Smooth muscle cell (in vitro differentiated cells): ENCODE measurements around the gene ECEL1. TPM values are rescaled to one million over a fixed set of nuclear protein-coding genes. Genes with fewer than 3 reads are reported as not detected.
A peak's percentile ranks its signal among the peaks of the same experiment; 100 is the strongest.

Experiments used
- DNase-seq: peaks from one replicate; lab custom pipeline; 2025; ENCODE audit not compliant: unreplicated experiment; lab: John Stamatoyannopoulos, UW
- H2AFZ ChIP-seq: fragments of 200-600 bp; sonication (generic); 2 replicates; pipeline ENCODE4 v1.6.0; 2016; ENCODE audit warnings: antibody characterized with exemption, low read depth, mild to moderate bottlenecking
- H3F3A ChIP-seq: fragments of 200-600 bp; sonication (generic); 2 replicates; pipeline ENCODE4 v1.6.0; 2017; ENCODE audit warnings: antibody characterized with exemption, low read depth
- H3K27ac ChIP-seq: fragments of 200-600 bp; sonication (generic); 2 replicates; pipeline ENCODE4 v1.5.1; 2016; ENCODE audit warnings: low read depth, mild to moderate bottlenecking
- H3K27me3 ChIP-seq: fragments of 200-600 bp; sonication (generic); 2 replicates; pipeline ENCODE4 v1.6.1; 2016; ENCODE audit warnings: low read depth, mild to moderate bottlenecking
- H3K36me3 ChIP-seq: fragments of 200-600 bp; sonication (generic); 2 replicates; pipeline ENCODE4 v1.5.1; 2016; ENCODE audit warnings: low read depth
- H3K4me1 ChIP-seq: fragments of 200-600 bp; sonication (generic); 2 replicates; pipeline ENCODE4 v1.5.1; 2016; ENCODE audit warnings: low read depth
- H3K4me2 ChIP-seq: fragments of 200-600 bp; sonication (generic); 2 replicates; pipeline ENCODE4 v1.6.0; 2016; ENCODE audit warnings: mild to moderate bottlenecking
- H3K4me3 ChIP-seq: fragments of 200-600 bp; sonication (generic); 2 replicates; pipeline ENCODE4 v1.5.1; 2016; ENCODE audit warnings: mild to moderate bottlenecking
- H3K79me2 ChIP-seq: fragments of 200-600 bp; sonication (generic); 2 replicates; pipeline ENCODE4 v1.6.0; 2016; ENCODE audit warnings: low read depth, mild to moderate bottlenecking
- H3K9ac ChIP-seq: fragments of 200-600 bp; sonication (generic); 2 replicates; pipeline ENCODE4 v1.6.0; 2016; ENCODE audit warnings: low read depth
- H3K9me3 ChIP-seq: fragments of 200-600 bp; sonication (generic); replicated peaks from 2 replicates; pipeline ENCODE4 v1.5.1; 2016; ENCODE audit warnings: low read depth
- H4K20me1 ChIP-seq: fragments of 200-600 bp; sonication (generic); 2 replicates; pipeline ENCODE4 v1.6.0; 2016; ENCODE audit warnings: low read depth
- WGBS: methylation state at CpG from one replicate; pipeline ENCODE4 v1.1.7; 2016; ENCODE audit warnings: low lambda C conversion rate; 5-methylcytosine and 5-hydroxymethylcytosine counted together
- polyA plus RNA-seq: library from polyadenylated mRNA; unstranded; fragments of >200 nt; fragmentation: Nextera tagmentation; extraction: Ambion mirVana; gene quantifications from 2 replicates; pipeline ENCODE4 v1.2.1, GENCODE V29; 2016
- total RNA-seq: library from RNA; depleted of rRNA; stranded (reverse); fragments of >200 nt; gene quantifications from 2 replicates; pipeline ENCODE4 v1.2.3, GENCODE V29; 2014
- TF ChIP-seq, protein P1 (sequence below): fragments of 200-600 bp; sonication (generic); IDR thresholded peaks from 2 replicates; pipeline ENCODE4 v1.5.1; 2017; ENCODE audit warnings: borderline replicate concordance, mild to moderate bottlenecking, antibody characterized with exemption; ENCODE audit not compliant: insufficient read depth, poor library complexity, severe bottlenecking

Gene ECEL1
- total and polyA plus RNA-seq, 2 experiments from 2014 or later = not detected

DNA sequence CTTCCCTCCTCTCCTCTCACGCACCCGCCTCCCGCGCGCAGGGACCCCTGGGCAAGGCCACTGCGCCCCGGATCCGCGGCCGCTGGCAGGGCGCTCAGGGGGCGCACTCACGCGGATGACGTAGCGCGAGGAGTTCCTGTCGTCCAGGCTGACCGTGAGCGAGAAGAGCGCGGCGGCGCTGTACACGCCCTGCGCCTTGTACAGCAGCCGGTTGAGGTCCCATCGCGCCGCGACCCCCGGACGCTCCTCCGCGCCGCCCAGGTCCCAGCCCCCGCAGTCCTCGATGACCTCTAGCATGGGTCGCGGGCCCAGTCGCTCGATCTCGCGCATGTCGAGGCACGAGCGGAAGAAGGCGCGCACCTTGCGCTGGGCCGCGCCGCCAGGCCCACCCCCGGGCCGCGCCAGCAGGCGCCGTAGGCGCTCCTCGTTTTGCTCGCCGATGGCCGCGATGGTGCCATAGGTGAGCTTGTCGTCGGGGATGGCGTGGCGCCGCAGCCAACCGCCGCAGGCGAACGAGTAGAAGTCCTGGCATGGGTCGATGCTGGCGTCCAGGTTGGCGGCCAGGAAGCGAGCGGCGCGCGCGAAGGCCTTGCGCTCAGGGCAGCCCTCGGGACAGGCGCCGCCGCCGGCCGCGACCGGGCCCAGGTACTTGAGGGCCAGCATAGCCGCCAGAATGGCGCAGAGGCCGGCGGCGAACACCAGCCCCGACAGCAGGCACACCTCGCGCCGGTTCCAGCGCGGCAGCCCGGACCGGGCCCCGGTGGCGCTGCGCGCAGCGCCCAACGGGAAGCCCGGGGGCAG is 1.7 kb downstream of the ECEL1 start:
- no peaks in the 10 kb centered on the region for H3K4me1 ChIP-seq
- no peak overlapping the region for H2AFZ ChIP-seq
- no peaks in the 10 kb centered on the region for H3K9me3 ChIP-seq
- no peak overlapping the region for H3K4me3 ChIP-seq
- no peaks in the 10 kb centered on the region for H3F3A ChIP-seq
- H3K36me3 ChIP-seq = no peaks in the 10 kb centered on the region
- no peak overlapping the region for H3K9ac ChIP-seq
- H3K4me2 ChIP-seq = peak overlapping the region; percentile 48
- no peak overlapping the region for H3K27ac ChIP-seq
- H4K20me1 ChIP-seq = no peaks in the 10 kb centered on the region
- DNase-seq = no peak
- 6% methylated on average over 85 of the region's 111 CpGs for WGBS
- peaks cover 83% of the 10 kb centered on the region for H3K27me3 ChIP-seq
- H3K79me2 ChIP-seq = no peaks in the 10 kb centered on the region
- TF ChIP-seq, protein P1, sequence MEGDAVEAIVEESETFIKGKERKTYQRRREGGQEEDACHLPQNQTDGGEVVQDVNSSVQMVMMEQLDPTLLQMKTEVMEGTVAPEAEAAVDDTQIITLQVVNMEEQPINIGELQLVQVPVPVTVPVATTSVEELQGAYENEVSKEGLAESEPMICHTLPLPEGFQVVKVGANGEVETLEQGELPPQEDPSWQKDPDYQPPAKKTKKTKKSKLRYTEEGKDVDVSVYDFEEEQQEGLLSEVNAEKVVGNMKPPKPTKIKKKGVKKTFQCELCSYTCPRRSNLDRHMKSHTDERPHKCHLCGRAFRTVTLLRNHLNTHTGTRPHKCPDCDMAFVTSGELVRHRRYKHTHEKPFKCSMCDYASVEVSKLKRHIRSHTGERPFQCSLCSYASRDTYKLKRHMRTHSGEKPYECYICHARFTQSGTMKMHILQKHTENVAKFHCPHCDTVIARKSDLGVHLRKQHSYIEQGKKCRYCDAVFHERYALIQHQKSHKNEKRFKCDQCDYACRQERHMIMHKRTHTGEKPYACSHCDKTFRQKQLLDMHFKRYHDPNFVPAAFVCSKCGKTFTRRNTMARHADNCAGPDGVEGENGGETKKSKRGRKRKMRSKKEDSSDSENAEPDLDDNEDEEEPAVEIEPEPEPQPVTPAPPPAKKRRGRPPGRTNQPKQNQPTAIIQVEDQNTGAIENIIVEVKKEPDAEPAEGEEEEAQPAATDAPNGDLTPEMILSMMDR = no peak

DNA sequence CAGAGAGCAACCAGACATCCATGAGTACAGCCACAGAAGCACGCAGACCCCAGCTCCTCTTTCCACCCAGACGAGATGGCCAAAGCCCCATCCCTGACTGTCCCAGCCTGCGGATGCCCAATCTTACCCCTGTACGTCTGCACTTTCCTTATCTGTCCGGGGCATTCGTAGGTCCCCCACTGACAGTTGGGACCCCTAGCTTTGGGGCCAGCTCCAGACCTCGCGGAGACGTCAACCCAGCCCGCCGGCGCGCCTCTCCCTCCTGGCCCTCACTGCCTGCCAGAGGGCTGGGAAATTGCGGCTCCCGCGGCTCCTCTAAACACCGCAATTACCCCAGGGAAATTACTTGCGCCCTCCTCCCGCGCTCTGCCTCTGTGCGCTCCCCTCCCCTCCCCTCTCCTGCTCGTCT is 2.3 kb downstream of the ECEL1 start:
- no peaks in the 10 kb centered on the region for H3K9me3 ChIP-seq
- no peaks in the 10 kb centered on the region for H3F3A ChIP-seq
- H3K79me2 ChIP-seq = no peaks in the 10 kb centered on the region
- no peak overlapping the region for H3K4me3 ChIP-seq
- no peak overlapping the region for H3K27ac ChIP-seq
- WGBS = 18% methylated on average over 20 of the region's 22 CpGs
- no peak overlapping the region for H2AFZ ChIP-seq
- peaks cover 87% of the 10 kb centered on the region for H3K27me3 ChIP-seq
- H3K36me3 ChIP-seq = no peaks in the 10 kb centered on the region
- H3K4me1 ChIP-seq = no peaks in the 10 kb centered on the region
- TF ChIP-seq, protein P1 = no peak
- no peak for DNase-seq
- H3K4me2 ChIP-seq = no peak overlapping the region
- H3K9ac ChIP-seq = no peak overlapping the region
- H4K20me1 ChIP-seq = no peaks in the 10 kb centered on the region

DNA sequence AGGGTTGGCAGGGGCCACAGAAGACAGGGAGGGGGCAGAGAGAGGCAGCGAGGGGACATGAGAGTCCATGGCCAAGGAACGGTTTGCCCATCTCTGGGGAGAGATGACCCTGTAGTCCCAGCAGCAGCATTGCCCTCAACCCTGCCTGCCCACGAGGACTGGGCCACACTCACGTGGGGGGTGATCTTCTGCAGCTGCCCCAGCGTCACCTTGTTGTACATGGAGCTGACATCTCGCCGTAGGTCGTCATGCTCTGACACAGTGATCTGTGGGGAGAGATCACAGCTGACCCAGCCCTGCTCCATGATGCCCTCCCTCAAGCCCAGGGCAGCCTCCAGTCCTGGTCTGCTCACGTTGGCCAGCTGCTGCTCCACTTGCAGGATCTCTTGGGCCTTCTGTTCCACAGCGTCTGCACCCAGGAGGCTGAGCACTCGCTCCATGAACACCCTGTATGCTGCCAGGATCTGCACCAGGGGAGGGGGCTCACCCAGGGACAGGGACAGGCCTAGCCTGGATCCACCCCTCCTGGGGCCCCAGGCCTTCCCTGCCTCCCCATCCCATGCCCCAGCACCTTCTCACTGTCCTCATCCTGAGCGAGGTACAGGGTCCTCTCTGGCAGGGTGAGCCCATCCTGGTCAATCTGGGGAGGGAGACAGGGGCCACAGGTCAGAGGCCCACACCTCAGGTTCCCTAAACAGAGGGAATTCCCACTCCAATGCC is 2.8 kb downstream of the ECEL1 start:
- Histone ChIP-seq H3K79me2 (no peaks in the 10 kb centered on the region), H3K9me3 (no peaks in the 10 kb centered on the region), H3F3A (no peaks in the 10 kb centered on the region), H3K4me3 (no peak overlapping the region), H3K4me1 (no peaks in the 10 kb centered on the region), H2AFZ (no peak overlapping the region), H3K4me2 (no peak overlapping the region), H3K9ac (no peak overlapping the region), H3K27ac (no peak overlapping the region), H4K20me1 (no peaks in the 10 kb centered on the region), H3K27me3 (peaks cover 87% of the 10 kb centered on the region), H3K36me3 (no peaks in the 10 kb centered on the region)
- TF ChIP-seq, protein P1 = no peak
- WGBS = 80% methylated on average over 10 of the region's 12 CpGs
- DNase-seq = no peak
